Stomach (tissue), 9 donors: Measurements from ENCODE around the gene NCKAP1. TPM values are rescaled to one million over a fixed set of nuclear protein-coding genes. Genes with fewer than 3 reads are reported as not detected.
"Not testable (repeated sequence)": the region's sequence is repeated elsewhere in the genome, so short reads cannot be mapped to it uniquely, and the experiment has no call there.

Source experiments
- DNase-seq, 2 donors: peaks; one replicate each; pipeline versions ENCODE4 v3.0.0 to v3.0.0-alpha.2; 2013 to 2019
- H3K27ac ChIP-seq, 5 donors: fragments of 200-600 bp in 4 of 5; sonication (generic) in 4 of 5; one replicate each; pipeline ENCODE4 v1.5.1; 2013 to 2019; ENCODE audit warnings: mild to moderate bottlenecking in 1 of 5, moderate library complexity in 1 of 5
- H3K27me3 ChIP-seq, 3 donors: fragments of 200-600 bp; sonication (generic); one replicate each; pipeline ENCODE4 v1.5.1; 2017 to 2019; ENCODE audit warnings: mixed run types in 1 of 3
- H3K36me3 ChIP-seq, 4 donors: fragments of 200-600 bp; sonication (generic); 1 replicate in 3 of 4; 2 replicates in 1 of 4; pipeline ENCODE4 v1.5.1; 2016 to 2019
- H3K4me1 ChIP-seq, 4 donors: fragments of 200-600 bp; sonication (generic); one replicate each; pipeline ENCODE4 v1.5.1; 2016 to 2019
- H3K4me3 ChIP-seq, 4 donors: fragments of 200-600 bp; sonication (generic) in 3 of 4; one replicate each; pipeline ENCODE4 v1.5.1; 2016 to 2019; ENCODE audit warnings: mild to moderate bottlenecking in 1 of 4
- H3K9me3 ChIP-seq, 4 donors: fragments of 200-600 bp; sonication (generic); one replicate each; pipeline ENCODE4 v1.5.1; 2016 to 2019
- CTCF ChIP-seq, 7 experiments: fragments of 450-650 bp in 4 of 7; fragments of 200-600 bp in 3 of 7; sonication (generic) in 3 of 7; IDR thresholded peaks; one replicate each; pipeline ENCODE4 v1.5.1; 2016 to 2019; ENCODE audit warnings: antibody characterized with exemption in 7 of 7, control low read depth in 2 of 7, mild to moderate bottlenecking in 1 of 7
- EP300 ChIP-seq: sonication (generic); formaldehyde crosslinking; IDR thresholded peaks from one replicate; pipeline ENCODE4 v1.6.1; 2017; ENCODE audit warnings: antibody characterized with exemption
- POLR2A ChIP-seq, 4 donors: fragments of 450-650 bp; IDR thresholded peaks; one replicate each; pipeline ENCODE4 v1.6.1; 2016; ENCODE audit warnings: antibody characterized with exemption in 4 of 4, control low read depth in 2 of 4, mild to moderate bottlenecking in 1 of 4, moderate library complexity in 1 of 4
- POLR2AphosphoS5 ChIP-seq, 3 donors: sonication (generic); formaldehyde crosslinking; IDR thresholded peaks; one replicate each; pipeline ENCODE4 v1.6.1; 2016; ENCODE audit warnings: antibody characterized with exemption in 3 of 3
- WGBS, 5 donors: extraction: QIAGEN DNeasy Blood & Tissue Kit in 3 of 5; methylation state at CpG; one replicate each; pipeline versions ENCODE4 v1.1.5 to v1.1.7; 2013 to 2018; 5-methylcytosine and 5-hydroxymethylcytosine counted together
- intact Hi-C: fragments of 100-400 bp; cut with DNase I; formaldehyde crosslinking; loops from one replicate; pipeline ENCODE4 v1.15.1; 2023; ENCODE audit warnings: low total_unique reads
- polyA plus RNA-seq, 3 donors: library from polyadenylated mRNA; stranded (reverse); fragments of 200-250 nt; gene quantifications; one replicate each; pipeline ENCODE4 v1.2.3, GENCODE V29; 2013
- total RNA-seq, 5 donors: library from RNA; depleted of rRNA; stranded (reverse); fragments of >200 nt; gene quantifications; one replicate each; pipeline versions ENCODE4 v1.1.0 to v1.2.3, GENCODE V29; 2014 to 2016
- donor health status: healthy with polysubstance abuse.
- donor health status: Bipolar disorder and iron deficiency.
- donor health status: healthy.

NCKAP1 gene
- total and polyA plus RNA-seq, 8 donors, result 13.0 to 262 (median 68.8) TPM

- WGBS, 5 donors, result 94 to 97% (median 96%) methylated on average over 10 of the region's 10 CpGs
- H3K36me3 ChIP-seq, result peaks cover 4 to 56% (median 37%) of the 10 kb centered on the region in 4 donors
- H3K27ac ChIP-seq, result no peak overlapping the region
- intact Hi-C loops, result no loop called here
- H3K4me1 ChIP-seq, result peaks cover 0 to 12% (median 3%) of the 10 kb centered on the region in 4 donors
- DNase-seq, result no peak
- TF ChIP-seq POLR2AphosphoS5 (IDR thresholded peaks at IDR 0.05) (no peak), EP300 (no peak), POLR2A (IDR thresholded peaks at IDR 0.05) (no peak), CTCF (IDR thresholded peaks at IDR 0.05) (no peak)
- no peak overlapping the region for H3K4me3 ChIP-seq
- H3K9me3 ChIP-seq, result no peaks in the 10 kb centered on the region
- no peaks in the 10 kb centered on the region for H3K27me3 ChIP-seq
These were observed 37.4 kb downstream of the NCKAP1 start for GRCh38 chr2:183000846-183001245.

DNA sequence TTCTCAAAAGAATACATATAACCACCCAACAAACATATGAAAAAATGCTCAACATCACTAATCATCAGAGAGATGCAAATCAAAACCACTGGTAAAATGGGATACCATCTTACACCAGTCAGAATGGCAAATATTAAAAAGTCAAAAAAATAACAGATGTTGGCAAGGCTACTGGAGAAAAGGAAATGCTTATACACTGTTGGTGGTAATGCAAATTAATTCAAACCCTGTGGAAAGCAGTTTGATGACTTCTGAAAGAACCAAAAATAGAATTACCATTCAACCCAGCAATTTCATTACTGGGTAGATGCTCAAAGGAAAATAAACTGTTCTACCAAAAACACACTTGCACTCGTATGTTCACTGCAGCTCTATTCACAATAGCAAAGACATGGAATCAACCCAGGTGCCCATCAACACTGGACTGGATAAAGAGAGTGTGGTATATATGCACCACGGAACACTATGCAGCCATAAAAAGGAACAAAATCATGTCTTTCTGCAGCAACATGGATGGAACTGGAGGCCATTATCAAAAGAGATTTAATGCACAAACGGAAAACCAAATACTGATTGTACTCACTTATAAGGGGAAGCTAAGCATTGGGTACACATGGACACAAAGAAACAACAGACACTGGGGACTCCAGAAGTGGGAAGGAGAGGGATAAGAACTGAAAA, 38.8 kb downstream of the NCKAP1 start:
- Histone ChIP-seq H3K9me3 (no peaks in the 10 kb centered on the region), H3K36me3 (peaks cover 4 to 70% (median 48%) of the 10 kb centered on the region in 4 donors), H3K27ac (no peak overlapping the region), H3K4me3 (no peak overlapping the region), H3K27me3 (no peaks in the 10 kb centered on the region), H3K4me1 (peaks cover 0 to 8% (median 0%) of the 10 kb centered on the region in 4 donors)
- 92 to 97% (median 94%) methylated on average over 3 of the region's 3 CpGs for WGBS, 5 donors
- intact Hi-C loops, result no loop called here
- TF ChIP-seq EP300 (no peak), POLR2A (IDR thresholded peaks at IDR 0.05) (no peak), CTCF (IDR thresholded peaks at IDR 0.05) (no peak), POLR2AphosphoS5 (IDR thresholded peaks at IDR 0.05) (no peak)
- no peak for DNase-seq

- H3K9me3 ChIP-seq, result no peaks in the 10 kb centered on the region
- TF ChIP-seq EP300 (no peak), CTCF (IDR thresholded peaks at IDR 0.05) (no peak), POLR2A (IDR thresholded peaks at IDR 0.05) (no peak), POLR2AphosphoS5 (IDR thresholded peaks at IDR 0.05) (no peak)
- H3K27ac ChIP-seq, result no peak overlapping the region
- H3K27me3 ChIP-seq, result no peaks in the 10 kb centered on the region
- peaks cover 10 to 76% (median 59%) of the 10 kb centered on the region in 4 donors for H3K36me3 ChIP-seq
- H3K4me1 ChIP-seq, result peaks cover 0 to 7% (median 0%) of the 10 kb centered on the region in 4 donors
- intact Hi-C loops, result no loop called here
- no peak for DNase-seq
- no peak overlapping the region for H3K4me3 ChIP-seq
- WGBS, 5 donors, result 91 to 98% (median 95%) methylated on average over 13 of the region's 13 CpGs
These were observed 43.9 kb downstream of the NCKAP1 start for GRCh38 chr2:182994228-182994912.

DNA sequence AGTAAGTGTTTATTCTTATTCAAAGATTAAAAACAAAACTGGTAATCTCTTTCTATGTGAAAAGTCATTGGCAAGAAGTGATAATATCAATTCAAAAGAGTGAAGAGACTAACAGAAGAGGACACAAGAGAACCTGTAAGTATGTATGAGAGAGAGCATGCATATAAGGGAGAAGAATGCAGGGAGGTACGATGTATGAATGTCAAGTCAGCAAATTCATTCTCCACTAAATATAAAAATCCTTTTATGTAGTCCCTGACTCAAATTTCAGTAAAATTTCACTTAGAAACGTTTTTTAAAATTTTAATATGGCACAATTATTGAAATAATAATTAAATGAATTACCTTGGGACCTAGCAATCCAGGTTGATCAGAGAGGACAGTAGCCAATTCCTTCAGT, 55.3 kb downstream of the NCKAP1 start:
- intact Hi-C loops, result no loop called here
- H3K27me3 ChIP-seq, result no peaks in the 10 kb centered on the region
- peaks cover 9 to 89% (median 73%) of the 10 kb centered on the region in 4 donors for H3K36me3 ChIP-seq
- no peaks in the 10 kb centered on the region for H3K4me1 ChIP-seq
- H3K4me3 ChIP-seq, result no peak overlapping the region
- H3K27ac ChIP-seq, result no peak overlapping the region
- no peak for DNase-seq
- TF ChIP-seq POLR2A (IDR thresholded peaks at IDR 0.05) (no peak), POLR2AphosphoS5 (IDR thresholded peaks at IDR 0.05) (no peak), EP300 (no peak), CTCF (IDR thresholded peaks at IDR 0.05) (no peak)
- no peaks in the 10 kb centered on the region for H3K9me3 ChIP-seq
- 49 to 67% (median 56%) methylated on average over 2 of the region's 2 CpGs for WGBS, 5 donors

DNA sequence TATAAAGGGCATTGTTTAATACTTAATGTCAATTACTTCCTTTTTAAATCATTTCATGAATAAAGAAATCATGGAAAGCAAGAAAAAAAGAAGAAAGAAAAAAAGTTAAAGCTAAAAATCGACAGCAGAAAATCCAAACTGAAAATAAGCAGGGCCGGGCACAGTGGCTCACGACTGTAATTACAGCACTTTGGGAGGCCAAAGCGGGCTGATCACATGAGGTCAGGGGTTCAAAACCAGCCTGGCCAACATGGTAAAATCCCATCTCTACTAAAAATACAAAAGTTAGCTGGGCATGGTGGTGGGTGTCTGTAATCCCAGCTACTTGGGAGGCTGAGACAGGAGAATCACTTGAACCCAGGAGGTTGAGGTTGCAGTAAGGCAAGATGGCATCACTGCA, 56.8 kb downstream of the NCKAP1 start:
- WGBS, 5 donors, result 75 to 83% (median 78%) methylated on average over 4 of the region's 4 CpGs
- H3K4me1 ChIP-seq, DNase-seq, H3K27me3 ChIP-seq, H3K27ac ChIP-seq, H3K9me3 ChIP-seq, H3K4me3 ChIP-seq, intact Hi-C loops: not testable (repeated sequence)
- peaks cover 9 to 86% (median 73%) of the 10 kb centered on the region in 4 donors for H3K36me3 ChIP-seq
